CD4-positive, alpha-beta T cell treated with Interferon gamma for 1 hour (primary cell): ENCODE results near the gene ADORA2A.

ENCODE experiments used
- DNase-seq: peaks from one replicate; pipeline ENCODE4 v3.0.0-alpha.2; 2020

The ADORA2A gene

DNA sequence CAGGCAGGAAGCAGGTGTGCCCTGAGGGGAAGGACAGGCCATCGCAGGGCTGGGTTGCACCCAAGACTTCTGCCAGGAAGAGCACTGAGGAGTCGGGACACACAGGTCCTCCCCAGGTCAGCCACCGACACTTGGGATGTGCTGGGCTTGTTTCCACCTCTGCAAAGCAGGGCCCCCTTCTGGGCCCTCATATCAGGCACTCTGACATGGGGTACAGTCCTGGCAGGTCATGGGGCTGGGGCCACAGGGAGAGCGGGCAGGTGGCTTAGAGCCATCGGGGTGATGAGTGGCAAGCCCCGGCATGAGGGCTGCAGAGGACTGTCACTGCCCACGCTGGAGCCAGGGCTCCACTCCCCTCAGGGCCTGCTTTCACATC, 7.9 kb upstream of the ADORA2A start:
- no peak for DNase-seq

DNA sequence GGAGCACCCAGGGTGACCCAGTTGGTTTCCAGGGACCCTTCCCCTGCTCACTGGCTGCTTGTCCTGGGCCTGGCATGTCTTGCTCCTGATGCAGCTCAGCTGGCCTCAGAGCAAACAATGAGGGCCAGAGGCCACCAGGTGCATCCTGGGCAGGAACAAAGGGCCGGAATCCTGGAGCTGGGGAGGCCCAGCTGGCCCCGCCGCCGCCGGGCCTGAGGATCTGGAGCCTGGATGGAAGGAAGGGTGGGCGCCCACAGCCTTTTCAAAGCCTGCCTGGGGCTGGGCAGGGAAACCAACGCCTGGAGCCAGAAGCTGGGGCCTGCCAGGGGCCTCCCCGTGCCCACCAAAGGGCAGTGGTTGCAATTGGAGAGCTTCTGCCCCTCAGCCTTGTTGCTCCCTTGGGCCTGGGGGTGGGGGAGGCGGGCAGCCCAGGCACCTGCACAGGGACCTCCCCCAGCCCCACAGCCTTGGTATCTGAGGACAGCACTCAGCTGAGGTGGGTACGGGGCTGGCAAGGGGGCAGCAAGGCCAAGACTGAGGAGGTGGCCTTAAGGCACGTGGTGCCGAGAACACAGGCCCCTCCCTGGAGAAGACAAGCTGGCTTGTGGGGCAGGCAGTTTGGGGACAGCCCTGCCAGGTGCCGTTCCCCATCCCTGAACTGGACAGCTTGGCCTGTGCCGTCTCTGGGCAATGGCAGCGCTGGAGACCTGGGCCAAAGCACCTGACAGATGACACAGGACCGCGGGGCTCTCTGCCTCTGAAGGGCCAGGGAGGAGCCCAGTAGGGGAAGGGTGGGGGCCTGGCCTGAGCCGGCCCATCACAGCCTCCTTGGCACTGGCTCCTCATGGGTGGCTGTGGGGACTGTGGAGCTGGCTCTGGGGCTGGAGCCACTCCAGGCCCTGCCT, 7.1 kb upstream of the ADORA2A start:
- DNase-seq: no peak

DNA sequence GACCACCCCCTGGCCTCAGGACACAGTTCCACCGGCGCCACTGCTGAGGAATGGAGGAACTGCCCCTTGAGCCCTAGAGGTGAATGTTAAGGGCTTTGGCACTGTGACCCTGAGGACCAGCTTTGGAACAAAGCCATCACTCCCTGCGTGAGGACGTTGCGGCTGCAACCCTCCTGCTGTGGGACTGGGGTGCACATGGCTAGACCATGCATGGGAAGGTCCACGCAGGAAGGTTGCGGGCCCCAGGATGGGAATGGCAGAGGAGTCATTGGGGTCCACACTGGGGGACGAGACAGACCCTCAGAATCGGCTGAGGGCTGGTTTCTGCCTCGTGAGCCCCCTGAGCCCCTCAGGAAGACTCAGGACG, 6.4 kb upstream of the ADORA2A start:
- DNase-seq: no peak

DNA sequence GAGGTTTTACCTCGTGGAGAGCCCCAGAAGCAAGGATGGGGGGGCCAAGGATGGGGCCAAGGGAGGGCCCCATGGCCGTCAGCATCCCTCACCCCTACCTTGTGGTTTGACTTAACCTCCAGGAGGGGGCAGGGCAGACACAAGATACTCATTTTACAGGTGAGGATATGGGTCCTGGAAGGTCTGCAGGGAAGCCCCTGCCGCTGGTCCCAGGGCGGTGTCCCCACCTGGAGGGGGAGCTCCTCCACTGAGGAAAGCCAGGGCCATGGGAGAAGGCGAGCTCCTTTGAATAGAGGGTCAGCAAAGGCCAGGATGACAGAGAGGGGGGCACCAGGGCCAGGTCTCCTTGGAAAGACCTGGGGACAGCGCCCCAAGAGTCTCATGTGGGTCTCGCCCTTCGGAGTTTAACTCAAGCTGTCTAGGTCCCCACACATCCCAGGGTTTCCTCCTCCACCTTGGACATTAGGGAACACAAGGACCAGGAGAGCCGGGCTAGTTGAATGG, 5.9 kb upstream of the ADORA2A start:
- peak; percentile 48 for DNase-seq

DNA sequence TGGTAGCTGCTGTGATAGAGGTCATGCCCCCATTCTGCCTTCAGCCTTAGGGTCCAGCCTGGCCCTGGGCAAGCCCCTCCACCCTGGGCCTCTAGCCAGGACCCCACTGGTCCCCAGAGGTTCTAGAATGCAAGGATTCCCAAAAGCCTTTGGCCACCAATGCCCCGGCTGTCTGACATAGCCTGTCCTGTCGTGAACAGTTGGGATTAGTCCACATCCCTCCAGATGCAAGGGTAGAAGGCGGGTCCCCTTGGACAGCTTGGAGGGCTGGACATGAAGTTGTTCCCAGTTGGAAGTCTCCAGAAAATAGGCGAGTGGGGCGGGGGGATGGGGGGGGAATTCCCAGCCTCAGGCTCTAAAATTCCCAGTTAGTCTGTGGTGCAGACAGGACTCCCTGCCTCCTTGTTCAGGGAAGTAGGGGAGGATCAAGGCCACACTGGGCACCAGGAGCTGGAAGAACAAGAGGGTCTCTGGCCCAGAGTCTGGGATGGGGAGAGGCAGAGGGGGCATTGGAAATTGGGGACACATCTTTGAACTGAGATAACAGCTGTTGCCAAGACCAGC, 5.2 kb upstream of the ADORA2A start:
- DNase-seq: no peak

DNA sequence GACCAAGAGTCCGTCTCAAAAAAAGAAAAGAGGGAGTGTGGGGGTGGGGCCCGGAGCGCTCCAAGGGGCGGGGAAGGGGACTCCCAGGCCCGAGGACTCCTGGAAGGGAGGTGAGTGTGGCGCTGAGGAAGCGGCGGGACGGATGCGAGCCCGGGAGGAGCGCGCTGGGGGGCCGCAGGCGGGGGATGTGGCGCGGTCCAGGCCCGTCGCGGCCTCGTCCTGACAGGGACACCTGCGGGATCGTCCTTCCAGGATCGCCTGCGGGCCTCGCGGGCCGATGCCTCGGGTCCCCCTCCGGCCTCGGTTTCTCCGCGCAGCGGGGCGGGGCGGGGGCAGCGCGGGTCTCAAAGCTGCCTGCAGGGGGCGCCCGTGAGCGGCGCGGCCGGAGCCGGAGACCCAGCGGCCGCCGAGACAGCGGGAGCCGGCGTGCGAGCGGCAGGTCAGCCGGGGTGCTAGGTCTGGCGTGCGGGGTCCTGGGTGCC, 3.8 kb upstream of the ADORA2A start:
- peak; percentile 54 for DNase-seq

DNA sequence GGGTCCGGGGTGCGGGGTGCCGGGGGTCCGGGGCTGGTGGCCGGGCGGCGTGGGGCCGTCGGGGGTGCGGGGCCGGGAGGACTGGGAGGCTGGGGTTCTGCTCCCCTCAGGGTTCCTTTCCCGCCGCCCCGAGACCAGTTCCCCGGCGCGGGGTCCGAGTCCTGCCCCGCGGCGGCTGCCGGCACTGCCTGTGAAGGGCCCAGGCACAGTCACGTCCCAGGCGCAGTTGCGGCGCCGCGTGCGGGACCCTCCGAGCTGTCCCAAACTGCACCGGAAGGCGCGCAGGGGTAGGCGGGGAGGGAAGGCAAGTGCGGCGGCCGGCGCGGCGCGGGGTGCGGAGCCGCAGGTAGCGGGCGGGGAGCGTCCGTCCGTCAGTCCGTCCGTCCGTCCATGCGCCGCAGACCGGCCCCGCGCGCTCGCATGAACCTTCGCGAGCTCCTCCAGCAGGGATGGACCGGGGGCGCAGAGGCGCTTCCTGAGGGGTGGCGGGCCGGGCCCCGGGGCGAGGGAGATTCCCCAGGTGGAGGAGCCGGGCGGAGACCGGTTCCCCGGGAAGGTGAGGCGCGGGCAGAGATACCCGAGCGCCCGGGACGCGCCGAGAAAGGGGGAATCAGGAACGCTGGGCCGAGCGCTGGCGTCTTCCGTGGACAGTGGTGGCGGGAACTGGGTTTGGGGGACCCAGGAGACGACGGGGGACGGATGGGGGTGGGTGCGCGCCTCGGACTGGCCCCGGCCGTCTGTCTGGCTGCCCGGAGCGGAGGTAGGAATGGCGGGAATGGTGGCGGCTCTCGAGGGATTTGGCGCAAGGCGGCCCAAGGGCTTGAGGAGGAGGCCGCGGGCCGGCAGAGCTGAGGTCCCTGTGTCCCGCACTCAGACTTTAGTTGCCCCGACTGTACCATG, 3.1 kb upstream of the ADORA2A start:
- DNase-seq: peak; percentile 30

DNA sequence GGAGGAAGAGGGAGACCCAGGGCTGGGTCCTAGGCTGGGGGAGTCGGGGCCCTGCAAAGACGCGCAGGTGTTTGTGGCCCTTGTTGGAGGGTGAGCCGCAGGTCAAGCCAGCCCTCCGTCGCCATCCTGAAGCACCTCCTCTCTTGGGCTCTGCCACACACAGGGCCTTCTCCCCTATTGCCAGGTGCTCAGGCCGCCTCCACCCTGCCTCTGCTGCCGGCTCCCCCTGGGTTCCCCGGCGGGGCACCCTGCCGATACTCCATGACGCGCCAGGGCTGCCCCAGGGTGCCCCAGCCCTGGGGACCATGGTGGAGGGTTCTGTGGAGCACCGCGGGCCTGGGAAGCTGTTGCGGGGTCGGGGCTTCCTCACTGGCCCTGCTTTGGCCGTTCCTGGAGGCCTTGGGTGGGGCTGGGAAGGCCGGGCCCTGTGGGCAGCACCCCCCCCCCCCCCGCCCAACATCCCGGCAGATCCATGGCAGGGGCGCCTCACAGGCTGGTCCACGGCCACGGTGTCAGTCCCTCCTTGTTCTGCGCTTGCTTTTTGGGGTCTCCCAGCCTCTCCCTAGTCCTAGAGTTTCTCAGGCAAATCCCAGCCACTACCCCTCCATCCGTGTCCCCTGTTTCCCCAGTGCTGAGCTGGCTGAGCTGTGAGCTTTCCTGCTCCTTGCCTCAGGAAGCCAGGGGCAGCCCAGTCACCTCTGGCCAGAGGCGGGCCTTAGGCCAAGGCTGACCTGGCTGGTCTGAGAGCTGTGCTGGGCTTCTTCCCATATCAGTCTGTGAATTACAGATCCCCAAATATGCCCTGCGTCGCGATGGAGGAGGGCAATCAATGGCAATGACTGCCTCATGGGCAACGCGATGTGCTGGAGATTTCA, 2.3 kb upstream of the ADORA2A start:
- no peak for DNase-seq

DNA sequence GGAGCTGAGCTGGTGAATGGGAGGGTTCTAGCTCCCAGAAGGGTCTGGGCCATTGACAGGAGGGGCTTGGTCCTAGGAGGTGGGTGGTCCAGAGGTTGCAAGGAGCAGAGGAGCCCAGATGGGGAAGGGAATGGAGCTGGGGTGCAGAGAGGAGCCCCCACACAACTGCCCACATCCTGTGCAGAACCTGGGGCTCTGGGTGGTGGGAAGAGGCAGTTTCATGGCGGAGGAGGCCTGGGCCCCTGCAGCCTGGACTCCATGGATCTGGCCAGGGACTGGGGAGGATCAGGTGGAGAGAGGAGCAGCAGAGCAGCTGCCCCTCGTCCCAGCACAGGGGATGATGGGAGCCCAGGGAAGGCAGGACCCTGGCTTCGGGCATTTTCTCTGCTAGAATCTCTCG, 963 bp upstream of the ADORA2A start:
- DNase-seq: no peak

DNA sequence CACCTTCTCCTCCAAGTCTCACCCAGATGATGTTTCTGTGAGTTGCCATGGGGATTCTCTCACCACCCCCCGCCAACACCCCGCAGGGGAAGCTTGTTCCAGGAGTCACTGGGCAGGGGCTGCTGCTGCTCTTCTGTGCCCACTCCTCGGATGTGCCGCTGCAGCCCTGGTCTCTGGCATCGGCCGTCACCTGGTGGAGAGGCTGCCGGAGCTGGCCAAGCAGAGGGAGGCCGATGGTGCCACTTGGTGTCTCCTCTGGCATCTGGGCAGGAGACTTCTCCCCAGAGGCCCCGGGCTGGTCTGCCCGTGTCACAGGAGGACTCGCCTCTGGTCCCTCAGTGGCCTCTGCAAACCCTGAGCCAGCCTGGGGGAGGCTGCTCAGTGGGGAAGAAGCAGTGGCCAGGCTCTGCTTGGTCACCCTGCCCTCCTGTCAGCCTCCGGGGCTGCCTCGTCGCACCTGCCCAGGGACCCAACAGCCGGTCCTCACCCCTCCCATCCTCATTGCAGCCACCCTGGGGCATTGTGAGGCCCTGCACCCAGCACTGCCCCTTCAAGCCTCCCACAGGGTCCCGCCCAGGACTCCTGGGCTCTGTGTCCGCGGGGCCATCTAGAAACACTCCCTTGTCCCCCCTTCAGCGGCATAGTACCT, 424 bp upstream of the ADORA2A start:
- DNase-seq: no peak

DNA sequence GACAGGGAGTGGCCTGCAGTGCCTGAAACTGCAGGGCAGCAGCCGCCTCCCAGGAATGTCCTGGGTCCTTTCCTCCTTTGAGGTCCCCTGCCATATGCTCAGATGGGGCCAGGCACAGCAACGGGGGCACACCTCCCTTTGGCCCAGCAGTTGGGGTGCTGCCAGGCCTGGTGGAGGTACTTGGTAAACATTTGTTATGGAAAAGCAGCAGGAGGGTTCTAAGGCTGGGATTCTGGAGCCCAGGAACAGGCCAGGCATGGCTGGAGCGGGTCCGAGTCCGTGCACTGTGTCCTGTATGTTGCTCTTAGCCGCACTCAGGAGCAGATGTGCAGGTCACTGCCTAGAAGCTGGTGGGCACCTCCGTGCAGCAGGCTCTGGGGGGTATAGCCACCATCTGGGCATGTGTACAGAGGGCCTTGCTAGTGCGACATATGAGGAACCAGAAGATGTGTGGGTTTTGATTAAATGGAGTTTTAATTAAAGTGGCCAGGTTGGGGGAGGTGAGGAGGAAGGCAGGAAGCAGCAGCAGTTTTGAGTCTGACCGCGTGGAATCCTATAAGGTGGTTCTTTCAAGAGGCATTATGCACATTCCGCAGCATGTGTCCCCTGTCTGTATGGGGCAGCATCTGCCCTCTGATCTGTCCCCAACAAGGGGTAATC, 1.5 kb downstream of the ADORA2A start:
- no peak for DNase-seq

DNA sequence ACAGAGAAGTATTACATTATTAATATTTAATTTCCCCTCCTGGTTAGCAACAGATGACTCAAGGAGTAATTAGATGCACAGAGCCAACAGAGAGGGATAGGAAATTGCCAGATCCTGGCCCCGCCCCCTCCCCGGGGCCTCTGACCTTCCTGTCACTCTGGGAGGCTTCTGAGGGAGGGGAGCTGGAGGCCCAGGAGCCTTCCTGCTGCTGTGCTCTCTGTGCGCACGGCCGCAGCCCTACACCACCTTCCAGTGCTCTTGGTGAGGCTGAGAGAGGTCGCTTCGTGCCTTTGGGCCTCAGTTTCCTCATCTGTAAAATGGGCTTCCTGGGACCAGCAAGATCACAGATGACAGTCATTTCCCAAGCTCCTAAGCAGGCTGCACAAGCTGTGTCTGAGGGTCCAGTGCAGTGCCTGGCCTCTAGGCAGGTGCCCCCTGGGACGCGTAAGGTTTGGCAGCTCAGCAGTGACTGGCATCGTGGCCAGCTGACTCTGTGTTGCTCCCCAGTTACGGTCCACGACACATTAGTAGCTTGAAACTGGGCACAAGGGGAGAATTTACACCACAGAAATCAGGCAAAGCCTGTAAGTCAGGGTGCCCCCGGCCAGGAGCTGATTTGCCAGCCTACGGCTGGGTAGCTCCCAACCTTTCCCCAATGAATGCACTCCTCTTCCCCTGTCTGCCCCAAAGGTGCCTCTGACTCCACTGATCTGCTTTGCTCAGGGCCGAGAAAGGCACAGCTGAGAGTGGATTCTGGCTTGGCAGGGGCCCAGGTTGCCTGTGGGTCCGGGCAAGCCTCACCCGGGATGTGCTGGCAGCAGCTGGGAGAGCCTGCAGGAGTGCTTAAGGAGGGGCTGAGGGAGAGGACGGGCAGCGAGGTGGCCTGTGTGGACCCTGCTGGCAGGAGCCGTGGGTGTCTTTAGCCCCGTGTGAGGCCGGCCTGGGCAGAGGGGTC, 2.3 kb downstream of the ADORA2A start:
- peak; percentile 68 for DNase-seq

DNA sequence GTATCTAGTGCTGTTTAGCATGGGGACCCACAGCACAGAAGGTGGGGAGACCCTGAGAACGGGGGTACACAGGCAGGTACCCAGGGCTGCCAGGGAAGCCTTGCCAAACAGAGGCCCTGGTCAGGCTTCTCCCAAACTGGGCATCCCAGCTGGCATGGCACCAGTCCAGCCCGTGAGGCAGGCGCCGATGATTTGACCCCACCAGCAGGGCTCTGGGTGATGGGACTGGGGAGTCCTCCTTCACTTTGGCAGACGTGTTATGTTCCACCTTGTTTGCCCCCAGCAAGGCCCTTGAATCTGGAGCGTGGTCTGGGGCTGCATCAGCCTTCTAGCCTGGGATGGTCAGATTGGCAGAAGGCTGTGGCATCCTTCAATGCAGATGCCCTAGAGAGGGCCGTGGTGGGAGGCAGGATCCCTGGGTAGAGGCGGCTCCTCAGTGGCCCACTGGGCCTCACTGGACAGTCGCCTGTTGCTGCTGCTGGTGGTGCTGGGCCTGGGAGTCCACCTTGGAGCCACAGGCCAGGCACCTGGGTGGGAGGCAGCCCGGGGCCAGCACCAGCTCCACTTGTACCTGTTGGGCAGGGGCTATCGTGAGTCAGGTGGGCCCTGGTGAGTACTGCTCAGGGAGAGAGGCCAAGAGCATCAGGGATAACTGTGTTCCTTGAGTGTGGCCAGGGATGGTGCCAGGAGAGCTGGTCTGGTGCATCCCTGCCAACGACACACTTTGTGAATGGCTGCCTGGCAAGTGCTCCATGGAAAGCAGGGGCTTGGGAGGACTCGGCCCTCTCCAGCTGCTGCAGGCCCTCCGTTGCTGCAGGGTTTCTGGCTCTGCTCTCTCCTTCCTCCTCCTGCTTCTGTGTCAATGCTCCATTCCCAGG, 3.3 kb downstream of the ADORA2A start:
- no peak for DNase-seq

DNA sequence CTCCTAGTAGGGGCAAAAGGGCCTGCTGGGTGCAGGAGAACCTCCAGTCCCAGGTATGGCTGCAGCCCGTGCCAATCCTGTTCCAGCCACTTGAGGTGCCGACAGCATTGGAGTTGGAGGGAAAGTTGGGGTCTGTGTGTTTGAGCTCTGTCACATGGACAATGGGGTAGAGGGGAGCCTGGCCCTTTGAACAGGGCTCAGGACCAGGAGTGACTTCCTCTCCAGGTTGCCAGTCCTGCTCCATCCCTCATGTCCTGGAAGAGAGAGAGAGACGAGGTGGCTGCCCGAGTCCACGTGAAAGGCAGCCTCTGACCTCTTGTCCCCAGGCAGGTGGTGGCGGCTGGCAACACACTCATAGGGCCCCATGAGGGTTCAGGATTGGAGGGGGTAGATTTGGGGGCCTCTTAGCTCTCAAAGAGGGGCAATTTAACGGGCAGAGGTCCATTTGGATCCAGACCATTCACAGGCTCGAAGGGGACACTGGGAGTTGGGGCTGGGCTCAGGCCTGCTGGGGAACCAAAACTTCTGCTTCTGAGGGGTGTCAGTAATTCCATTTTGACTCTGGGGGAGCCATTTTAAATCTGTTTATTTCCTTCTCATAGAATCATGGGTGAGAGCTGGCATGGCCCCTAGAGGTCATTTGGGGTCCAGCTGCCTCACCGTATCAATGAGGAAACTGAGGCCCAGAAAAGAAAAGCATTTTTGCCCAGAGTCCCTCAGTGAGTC, 4.1 kb downstream of the ADORA2A start:
- DNase-seq: no peak

DNA sequence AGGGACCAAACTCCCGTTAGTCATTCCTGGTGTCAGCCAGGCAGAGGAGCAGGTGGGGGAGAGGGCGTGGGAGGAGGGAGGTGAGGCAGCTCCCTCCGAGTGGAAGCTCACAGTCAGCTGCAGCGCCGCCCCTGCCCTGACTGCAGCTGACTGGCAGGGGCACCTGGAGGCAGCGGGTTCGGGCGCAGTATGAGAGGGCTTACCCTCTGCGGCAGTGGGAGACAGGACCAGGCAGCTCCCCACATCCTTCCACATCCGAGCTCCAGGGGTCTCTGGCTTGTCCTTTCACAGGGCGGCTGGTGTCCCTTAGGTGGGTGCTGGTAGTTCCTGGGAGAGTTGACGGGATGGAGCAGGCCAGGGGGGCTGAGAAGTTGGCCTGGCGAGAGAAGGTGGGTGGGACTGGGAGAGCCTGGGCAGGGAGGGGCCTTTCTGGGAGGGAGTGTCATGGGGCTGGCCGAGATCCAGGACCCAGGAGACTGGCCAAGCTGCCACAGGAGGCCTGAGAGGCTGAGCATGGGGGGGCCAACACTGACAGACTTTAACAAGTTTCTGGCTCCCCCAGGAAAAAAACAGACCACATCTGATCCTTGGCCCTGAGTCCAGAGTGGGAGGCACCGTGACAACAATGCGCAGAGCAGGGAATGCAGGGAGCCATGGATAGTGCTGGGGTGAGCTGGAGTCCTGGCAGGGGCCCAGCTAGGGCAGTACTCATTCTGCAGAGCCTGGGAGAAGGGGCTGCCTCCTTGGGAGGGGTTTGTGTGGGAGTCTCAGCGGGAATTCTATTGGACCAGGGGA, 4.9 kb downstream of the ADORA2A start:
- DNase-seq: no peak

DNA sequence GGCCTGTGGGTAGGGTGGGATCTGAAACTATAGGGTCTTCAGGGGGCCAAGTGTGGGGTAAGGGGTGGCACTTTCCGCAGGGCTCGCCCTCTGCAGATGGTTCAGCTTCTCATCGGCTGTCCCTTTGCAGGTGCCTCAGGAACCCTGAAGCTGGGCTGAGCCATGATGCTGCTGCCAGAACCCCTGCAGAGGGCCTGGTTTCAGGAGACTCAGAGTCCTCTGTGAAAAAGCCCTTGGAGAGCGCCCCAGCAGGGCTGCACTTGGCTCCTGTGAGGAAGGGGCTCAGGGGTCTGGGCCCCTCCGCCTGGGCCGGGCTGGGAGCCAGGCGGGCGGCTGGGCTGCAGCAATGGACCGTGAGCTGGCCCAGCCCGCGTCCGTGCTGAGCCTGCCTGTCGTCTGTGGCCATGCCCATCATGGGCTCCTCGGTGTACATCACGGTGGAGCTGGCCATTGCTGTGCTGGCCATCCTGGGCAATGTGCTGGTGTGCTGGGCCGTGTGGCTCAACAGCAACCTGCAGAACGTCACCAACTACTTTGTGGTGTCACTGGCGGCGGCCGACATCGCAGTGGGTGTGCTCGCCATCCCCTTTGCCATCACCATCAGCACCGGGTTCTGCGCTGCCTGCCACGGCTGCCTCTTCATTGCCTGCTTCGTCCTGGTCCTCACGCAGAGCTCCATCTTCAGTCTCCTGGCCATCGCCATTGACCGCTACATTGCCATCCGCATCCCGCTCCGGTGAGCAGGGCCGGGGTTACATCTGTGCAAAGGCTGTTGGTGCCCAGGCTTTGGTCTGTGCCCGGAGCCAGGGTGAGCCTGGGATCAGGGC, 5.8 kb downstream of the ADORA2A start:
- no peak for DNase-seq
